Peyer's patch (tissue), 4 donors: Measurements from ENCODE around the gene FGL2.
"Not testable (repeated sequence)": the region's sequence is repeated elsewhere in the genome, so short reads cannot be mapped to it uniquely, and the experiment has no call there.

Experiments used
- CTCF ChIP-seq, 6 experiments: fragments of 450-650 bp in 4 of 6; fragments of 200-600 bp in 2 of 6; sonication (generic) in 1 of 6; IDR thresholded peaks; one replicate each; pipeline ENCODE4 v1.5.1; 2017 to 2019; ENCODE audit warnings: antibody characterized with exemption in 6 of 6, mild to moderate bottlenecking in 3 of 6, moderate library complexity in 1 of 6
- POLR2A ChIP-seq, 2 donors: fragments of 450-650 bp; IDR thresholded peaks; one replicate each; pipeline ENCODE4 v1.5.1; 2017; ENCODE audit warnings: antibody characterized with exemption in 2 of 2, mild to moderate bottlenecking in 2 of 2, moderate library complexity in 2 of 2

GRCh38 chr7:77157034-77157433 is 42.6 kb downstream of the FGL2 start:
- TF ChIP-seq CTCF, POLR2A (IDR thresholded peaks at IDR 0.05): not testable (repeated sequence)
